DOHH2 (cell line): ENCODE measurements around the gene CACNA2D3.

Source experiments
- H3F3A ChIP-seq: fragments of 200-600 bp; sonication (generic), shearing (Covaris generic); 2 replicates; pipeline ENCODE4 v1.6.0; 2016; ENCODE audit warnings: antibody characterized with exemption, mild to moderate bottlenecking; ENCODE audit not compliant: control insufficient read depth, insufficient read depth
- H3K27ac ChIP-seq: fragments of 200-600 bp; sonication (generic); 2 replicates; pipeline ENCODE4 v1.5.1; 2014; ENCODE audit warnings: low read depth, mild to moderate bottlenecking, low read length, moderate library complexity
- H3K27me3 ChIP-seq: fragments of 200-600 bp; sonication (generic); 2 replicates; pipeline ENCODE4 v1.6.1; 2014; ENCODE audit warnings: mild to moderate bottlenecking, low read length, mixed read lengths; ENCODE audit not compliant: control insufficient read depth
- H3K36me3 ChIP-seq: fragments of 200-600 bp; sonication (generic); 2 replicates; pipeline ENCODE4 v1.6.1; 2014; ENCODE audit warnings: mild to moderate bottlenecking, low read length, moderate library complexity, mixed read lengths; ENCODE audit not compliant: control insufficient read depth
- H3K4me1 ChIP-seq: fragments of 200-600 bp; sonication (generic); 2 replicates; pipeline ENCODE4 v1.6.1; 2014; ENCODE audit warnings: mild to moderate bottlenecking, low read length, mixed read lengths; ENCODE audit not compliant: control insufficient read depth
- H3K4me2 ChIP-seq: fragments of 200-600 bp; sonication (generic); 2 replicates; pipeline ENCODE4 v1.6.0; 2014; ENCODE audit warnings: mild to moderate bottlenecking, low read length, moderate library complexity
- H3K4me3 ChIP-seq: fragments of 200-600 bp; sonication (generic); 2 replicates; pipeline ENCODE4 v1.5.1; 2014; ENCODE audit warnings: mild to moderate bottlenecking, low read length, mixed read lengths
- H3K79me2 ChIP-seq: fragments of 200-600 bp; sonication (generic); 2 replicates; pipeline ENCODE4 v1.6.1; 2014; ENCODE audit warnings: mild to moderate bottlenecking, low read length, mixed read lengths; ENCODE audit not compliant: control insufficient read depth
- H3K9me2 ChIP-seq: fragments of 200-600 bp; sonication (generic); replicated peaks from 2 replicates; pipeline ENCODE4 v1.6.1; 2014; ENCODE audit warnings: mild to moderate bottlenecking, low read length, mixed read lengths; ENCODE audit not compliant: control insufficient read depth
- H3K9me3 ChIP-seq: fragments of 200-600 bp; sonication (generic); 2 replicates; pipeline ENCODE4 v1.6.1; 2014; ENCODE audit warnings: antibody characterized with exemption, low read length, mixed read lengths; ENCODE audit not compliant: control insufficient read depth, insufficient read depth
- H4K20me1 ChIP-seq: fragments of 200-600 bp; sonication (generic); 2 replicates; pipeline ENCODE4 v1.6.0; 2014; ENCODE audit warnings: low read depth, mild to moderate bottlenecking, antibody characterized with exemption, low read length, moderate library complexity; ENCODE audit not compliant: control insufficient read depth, insufficient read depth
- CTCF ChIP-seq: fragments of 200-600 bp; sonication (generic); IDR thresholded peaks from one replicate; pipeline ENCODE4 v1.5.1; 2014; ENCODE audit warnings: antibody characterized with exemption, mild to moderate bottlenecking, low read depth, low read length; ENCODE audit not compliant: poor library complexity, severe bottlenecking
- EZH2phosphoT487 ChIP-seq: fragments of 200-600 bp; sonication (generic); IDR thresholded peaks from 2 replicates; pipeline ENCODE4 v1.6.1; 2017; ENCODE audit warnings: borderline replicate concordance, mild to moderate bottlenecking, antibody characterized with exemption, low read length, moderate library complexity, mixed read lengths

The CACNA2D3 gene

DNA sequence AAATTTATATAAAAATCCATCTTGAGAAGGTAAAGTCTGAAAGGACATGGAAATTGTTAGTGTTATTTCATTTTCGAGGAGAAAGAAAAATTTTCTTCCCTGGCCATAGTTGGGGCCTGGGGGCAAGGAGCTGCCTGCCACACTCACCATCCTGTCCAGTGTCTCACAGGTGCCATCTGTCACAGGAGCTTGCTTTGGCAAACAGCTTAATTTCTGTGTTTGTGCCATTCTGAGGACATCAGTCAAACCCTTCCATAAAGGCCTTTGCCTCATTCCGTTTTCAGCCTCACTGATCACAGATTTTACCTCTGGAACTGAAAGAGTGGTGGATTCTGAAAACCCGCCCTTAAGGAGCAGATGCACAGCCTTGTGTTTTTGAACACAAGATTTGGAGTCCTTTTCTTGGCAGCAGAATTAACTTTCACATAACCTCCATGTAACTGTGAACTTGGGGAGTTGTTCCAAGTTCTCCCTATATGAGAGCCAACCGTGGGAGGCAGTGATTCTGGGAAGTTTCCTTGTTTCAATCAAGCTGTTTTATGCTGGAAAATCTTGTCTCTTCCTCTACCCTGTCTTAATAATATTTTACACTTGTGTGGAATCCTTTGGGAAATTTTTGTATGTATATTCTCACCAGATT lies 254.7 kb downstream of the CACNA2D3 start:
- Histone ChIP-seq H3K27me3 (no peaks in the 10 kb centered on the region), H3K4me3 (no peak overlapping the region), H3F3A (no peaks in the 10 kb centered on the region), H3K4me1 (no peaks in the 10 kb centered on the region), H3K9me3 (no peaks in the 10 kb centered on the region), H3K27ac (no peak overlapping the region), H3K4me2 (no peak overlapping the region), H3K79me2 (no peaks in the 10 kb centered on the region), H3K36me3 (no peaks in the 10 kb centered on the region), H3K9me2 (no peaks in the 10 kb centered on the region), H4K20me1 (no peaks in the 10 kb centered on the region)
- TF ChIP-seq EZH2phosphoT487 (no peak), CTCF (no peak)

- Histone ChIP-seq H3K4me2 (no peak overlapping the region), H3K4me3 (no peak overlapping the region), H3K4me1 (no peaks in the 10 kb centered on the region), H3K9me2 (no peaks in the 10 kb centered on the region), H3K9me3 (no peaks in the 10 kb centered on the region), H3F3A (no peaks in the 10 kb centered on the region), H3K79me2 (no peaks in the 10 kb centered on the region), H3K27me3 (no peaks in the 10 kb centered on the region), H4K20me1 (no peaks in the 10 kb centered on the region), H3K27ac (no peak overlapping the region), H3K36me3 (no peaks in the 10 kb centered on the region)
- TF ChIP-seq EZH2phosphoT487: no peak
- TF ChIP-seq CTCF: no peak
Observed at GRCh38 chr3:54378184-54378583, 255.8 kb downstream of the CACNA2D3 start.

DNA sequence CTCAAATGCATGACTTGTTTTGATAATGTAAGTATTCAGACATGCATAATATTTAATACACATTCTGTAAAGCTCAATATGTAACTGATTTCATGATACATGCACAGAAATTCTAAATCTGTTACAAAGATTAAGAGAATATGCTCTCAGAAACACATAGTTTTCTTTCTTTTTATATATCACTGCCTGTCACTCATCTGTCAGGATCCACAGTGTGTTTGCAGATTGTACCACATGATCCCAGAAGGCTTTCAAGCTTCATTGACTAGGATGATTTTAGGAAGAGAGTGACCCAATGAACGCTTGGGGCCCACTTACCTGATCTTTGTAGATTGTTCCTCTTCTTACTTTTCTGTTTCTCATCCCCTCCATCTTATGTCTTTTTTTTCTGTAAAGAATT lies 261.9 kb downstream of the CACNA2D3 start:
- H3K4me2 ChIP-seq: no peak overlapping the region
- H3K9me2 ChIP-seq: no peaks in the 10 kb centered on the region
- H3K27ac ChIP-seq: no peak overlapping the region
- H3K27me3 ChIP-seq: no peaks in the 10 kb centered on the region
- H4K20me1 ChIP-seq: no peaks in the 10 kb centered on the region
- no peak for TF ChIP-seq CTCF
- no peak for TF ChIP-seq EZH2phosphoT487
- H3F3A ChIP-seq: no peaks in the 10 kb centered on the region
- H3K4me1 ChIP-seq: no peaks in the 10 kb centered on the region
- no peak overlapping the region for H3K4me3 ChIP-seq
- no peaks in the 10 kb centered on the region for H3K79me2 ChIP-seq
- no peaks in the 10 kb centered on the region for H3K9me3 ChIP-seq
- H3K36me3 ChIP-seq: no peaks in the 10 kb centered on the region
